Transverse colon (tissue), 4 donors: Measurements from ENCODE around the gene CDKL2.

Source experiments
- POLR2A ChIP-seq: fragments of 450-650 bp; IDR thresholded peaks from one replicate; pipeline ENCODE4 v1.6.1; 2016; ENCODE audit warnings: antibody characterized with exemption, mild to moderate bottlenecking, moderate library complexity
- POLR2AphosphoS5 ChIP-seq, 3 donors: sonication (generic); formaldehyde crosslinking; IDR thresholded peaks; one replicate each; pipeline ENCODE4 v1.6.1; 2016; ENCODE audit warnings: antibody characterized with exemption in 3 of 3
- TF ChIP-seq, protein P1 (sequence below), 5 experiments: fragments of 200-600 bp in 3 of 5; fragments of 450-650 bp in 2 of 5; sonication (generic) in 3 of 5; IDR thresholded peaks; 1 replicate in 2 of 5; 2 replicates in 3 of 5; pipeline ENCODE4 v1.5.1; 2016 to 2017; ENCODE audit warnings: antibody characterized with exemption in 5 of 5, inconsistent platforms in 3 of 5, mild to moderate bottlenecking in 2 of 5, moderate library complexity in 1 of 5

- TF ChIP-seq POLR2AphosphoS5 (IDR thresholded peaks at IDR 0.05) (no peak), POLR2A (no peak)
- TF ChIP-seq, protein P1, sequence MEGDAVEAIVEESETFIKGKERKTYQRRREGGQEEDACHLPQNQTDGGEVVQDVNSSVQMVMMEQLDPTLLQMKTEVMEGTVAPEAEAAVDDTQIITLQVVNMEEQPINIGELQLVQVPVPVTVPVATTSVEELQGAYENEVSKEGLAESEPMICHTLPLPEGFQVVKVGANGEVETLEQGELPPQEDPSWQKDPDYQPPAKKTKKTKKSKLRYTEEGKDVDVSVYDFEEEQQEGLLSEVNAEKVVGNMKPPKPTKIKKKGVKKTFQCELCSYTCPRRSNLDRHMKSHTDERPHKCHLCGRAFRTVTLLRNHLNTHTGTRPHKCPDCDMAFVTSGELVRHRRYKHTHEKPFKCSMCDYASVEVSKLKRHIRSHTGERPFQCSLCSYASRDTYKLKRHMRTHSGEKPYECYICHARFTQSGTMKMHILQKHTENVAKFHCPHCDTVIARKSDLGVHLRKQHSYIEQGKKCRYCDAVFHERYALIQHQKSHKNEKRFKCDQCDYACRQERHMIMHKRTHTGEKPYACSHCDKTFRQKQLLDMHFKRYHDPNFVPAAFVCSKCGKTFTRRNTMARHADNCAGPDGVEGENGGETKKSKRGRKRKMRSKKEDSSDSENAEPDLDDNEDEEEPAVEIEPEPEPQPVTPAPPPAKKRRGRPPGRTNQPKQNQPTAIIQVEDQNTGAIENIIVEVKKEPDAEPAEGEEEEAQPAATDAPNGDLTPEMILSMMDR (IDR thresholded peaks at IDR 0.05), result no peak
Observed at GRCh38 chr4:75662626-75663025, 32.3 kb upstream of the CDKL2 start.
